OCI-LY1 (cell line): ENCODE data around the gene KPTN.

ENCODE experiments used
- H2AFZ ChIP-seq: fragments of 200-600 bp; sonication (generic), shearing (Covaris generic); 2 replicates; pipeline ENCODE4 v1.6.0; 2014; ENCODE audit warnings: antibody characterized with exemption, mild to moderate bottlenecking, low read length
- H3F3A ChIP-seq: fragments of 200-600 bp; sonication (generic), shearing (Covaris generic); 2 replicates; pipeline ENCODE4 v1.6.0; 2014; ENCODE audit warnings: mild to moderate bottlenecking, antibody characterized with exemption, low read length, moderate library complexity; ENCODE audit not compliant: insufficient read depth
- H3K27ac ChIP-seq: fragments of 200-600 bp; sonication (generic); 2 replicates; pipeline ENCODE4 v1.5.1; 2014; ENCODE audit warnings: low read length, mixed run types, mild to moderate bottlenecking, low read depth; ENCODE audit not compliant: poor library complexity, severe bottlenecking
- H3K27me3 ChIP-seq: fragments of 200-600 bp; sonication (generic); 2 replicates; pipeline ENCODE4 v1.6.0; 2014; ENCODE audit warnings: antibody characterized with exemption, mild to moderate bottlenecking, low read length, moderate library complexity; ENCODE audit not compliant: insufficient read depth
- H3K36me3 ChIP-seq: fragments of 200-600 bp; sonication (generic); 2 replicates; pipeline ENCODE4 v1.6.1; 2014; ENCODE audit warnings: mild to moderate bottlenecking, antibody characterized with exemption, low read length, moderate library complexity, mixed read lengths; ENCODE audit not compliant: insufficient read depth
- H3K4me1 ChIP-seq: fragments of 200-600 bp; sonication (generic); 2 replicates; pipeline ENCODE4 v1.5.1; 2014; ENCODE audit warnings: mild to moderate bottlenecking, low read length, moderate library complexity; ENCODE audit not compliant: insufficient read depth, severe bottlenecking
- H3K4me2 ChIP-seq: fragments of 200-600 bp; sonication (generic), shearing (Covaris generic); 2 replicates; pipeline ENCODE4 v1.6.1; 2014; ENCODE audit warnings: low read length
- H3K4me3 ChIP-seq: fragments of 200-600 bp; sonication (generic); 2 replicates; pipeline ENCODE4 v1.5.1; 2014; ENCODE audit warnings: low read length, low read depth, mild to moderate bottlenecking, mixed read lengths; ENCODE audit not compliant: poor library complexity, severe bottlenecking
- H3K79me2 ChIP-seq: fragments of 200-600 bp; shearing (Covaris generic); 2 replicates; pipeline ENCODE4 v1.6.1; 2016; ENCODE audit warnings: mixed run types, low read length, mixed read lengths; ENCODE audit not compliant: insufficient read depth
- H3K9ac ChIP-seq: fragments of 200-600 bp; sonication (generic), shearing (Covaris generic); 2 replicates; pipeline ENCODE4 v1.6.1; 2014; ENCODE audit warnings: mild to moderate bottlenecking, low read length, mixed read lengths
- H3K9me2 ChIP-seq: fragments of 200-600 bp; sonication (generic), shearing (Covaris generic); 2 replicates; pipeline ENCODE4 v1.6.1; 2014; ENCODE audit warnings: low read depth, mild to moderate bottlenecking, low read length, mixed read lengths
- H3K9me3 ChIP-seq: fragments of 200-600 bp; shearing (Covaris generic); 2 replicates; pipeline ENCODE4 v1.6.1; 2014; ENCODE audit warnings: low read length, mixed read lengths
- H4K20me1 ChIP-seq: fragments of 200-600 bp; sonication (generic), shearing (Covaris generic); 2 replicates; pipeline ENCODE4 v1.6.0; 2016; ENCODE audit warnings: mild to moderate bottlenecking, low read length; ENCODE audit not compliant: insufficient read depth
- EZH2 ChIP-seq: fragments of 200-600 bp; sonication (generic), shearing (Covaris generic); IDR thresholded peaks from 2 replicates; pipeline ENCODE4 v1.8.0; 2017; ENCODE audit warnings: borderline replicate concordance, mixed run types, mild to moderate bottlenecking, antibody characterized with exemption, low read length, moderate library complexity, mixed read lengths
- TF ChIP-seq, protein P1 (sequence below): fragments of 200-600 bp; sonication (generic), shearing (Covaris generic); IDR thresholded peaks from 2 replicates; pipeline ENCODE4 v1.5.1; 2017; ENCODE audit warnings: mild to moderate bottlenecking, antibody characterized with exemption, low read length, moderate library complexity, mixed read lengths

Gene KPTN

DNA sequence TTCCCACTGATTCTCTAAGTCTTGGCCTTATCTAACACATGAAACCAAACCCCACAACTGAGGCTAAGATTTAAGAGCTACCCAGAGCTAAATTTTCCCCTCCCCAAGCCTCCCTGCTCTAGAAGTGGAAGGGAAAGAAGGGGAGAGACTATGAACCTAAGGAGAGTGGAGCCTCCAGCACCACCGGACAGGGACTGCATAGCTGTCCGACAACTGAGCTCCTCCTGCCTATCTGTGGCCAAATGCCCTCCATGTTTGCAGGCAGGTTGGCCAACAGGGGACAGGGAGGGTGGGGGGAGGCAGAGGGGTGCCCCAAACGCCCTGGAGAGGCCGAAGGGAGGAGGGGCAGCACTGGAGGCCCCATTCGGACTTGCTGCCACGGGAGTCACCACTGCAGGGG, 36.8 kb upstream of the KPTN start:
- no peak for TF ChIP-seq EZH2
- TF ChIP-seq, protein P1, sequence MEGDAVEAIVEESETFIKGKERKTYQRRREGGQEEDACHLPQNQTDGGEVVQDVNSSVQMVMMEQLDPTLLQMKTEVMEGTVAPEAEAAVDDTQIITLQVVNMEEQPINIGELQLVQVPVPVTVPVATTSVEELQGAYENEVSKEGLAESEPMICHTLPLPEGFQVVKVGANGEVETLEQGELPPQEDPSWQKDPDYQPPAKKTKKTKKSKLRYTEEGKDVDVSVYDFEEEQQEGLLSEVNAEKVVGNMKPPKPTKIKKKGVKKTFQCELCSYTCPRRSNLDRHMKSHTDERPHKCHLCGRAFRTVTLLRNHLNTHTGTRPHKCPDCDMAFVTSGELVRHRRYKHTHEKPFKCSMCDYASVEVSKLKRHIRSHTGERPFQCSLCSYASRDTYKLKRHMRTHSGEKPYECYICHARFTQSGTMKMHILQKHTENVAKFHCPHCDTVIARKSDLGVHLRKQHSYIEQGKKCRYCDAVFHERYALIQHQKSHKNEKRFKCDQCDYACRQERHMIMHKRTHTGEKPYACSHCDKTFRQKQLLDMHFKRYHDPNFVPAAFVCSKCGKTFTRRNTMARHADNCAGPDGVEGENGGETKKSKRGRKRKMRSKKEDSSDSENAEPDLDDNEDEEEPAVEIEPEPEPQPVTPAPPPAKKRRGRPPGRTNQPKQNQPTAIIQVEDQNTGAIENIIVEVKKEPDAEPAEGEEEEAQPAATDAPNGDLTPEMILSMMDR: no peak
- peaks cover 12% of the 10 kb centered on the region for H3K4me1 ChIP-seq

DNA sequence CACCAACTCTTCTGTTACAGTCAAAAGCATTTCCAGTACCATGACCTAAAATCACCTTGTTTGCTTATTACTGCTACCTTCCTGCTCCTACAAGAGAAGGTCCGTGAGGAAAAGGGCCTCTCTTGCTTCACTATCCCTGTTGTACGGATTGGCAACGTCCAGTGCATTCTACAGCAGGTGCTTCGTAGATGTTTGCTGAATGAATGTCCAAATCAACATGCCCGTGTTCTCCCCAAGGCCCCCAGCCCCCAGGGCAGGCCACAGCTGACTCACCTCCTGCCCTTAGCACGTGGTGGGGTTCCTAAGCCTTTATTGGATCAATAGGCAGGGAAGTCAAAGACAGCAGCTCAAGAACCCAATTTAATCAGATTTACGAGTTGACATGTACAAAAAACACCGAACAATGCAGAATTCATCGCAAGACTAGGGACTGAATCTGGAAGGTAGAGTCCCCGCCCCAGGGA, 36.4 kb upstream of the KPTN start:
- no peaks in the 10 kb centered on the region for H3K9me3 ChIP-seq
- TF ChIP-seq EZH2: no peak
- TF ChIP-seq, protein P1: 0 out of 2 replicates have a peak, but pooled peaks have one; percentile 3
- no peak overlapping the region for H2AFZ ChIP-seq
- H3F3A ChIP-seq: no peaks in the 10 kb centered on the region
- H3K4me1 ChIP-seq: peaks cover 16% of the 10 kb centered on the region
- no peaks in the 10 kb centered on the region for H3K79me2 ChIP-seq
- H3K27me3 ChIP-seq: no peaks in the 10 kb centered on the region; the same call in 1 of the 2 replicates
- H3K9ac ChIP-seq: no peak overlapping the region
- H3K9me2 ChIP-seq: no peaks in the 10 kb centered on the region
- no peaks in the 10 kb centered on the region for H3K36me3 ChIP-seq
- no peak overlapping the region for H3K4me3 ChIP-seq
- no peak overlapping the region for H3K27ac ChIP-seq
- no peaks in the 10 kb centered on the region for H4K20me1 ChIP-seq
- no peak overlapping the region for H3K4me2 ChIP-seq

More for the DNA sequence above, 36.8 kb upstream of the KPTN start:
- no peaks in the 10 kb centered on the region for H3K79me2 ChIP-seq
- H3K27me3 ChIP-seq: no peaks in the 10 kb centered on the region; the same call in 1 of the 2 replicates
- H3F3A ChIP-seq: no peaks in the 10 kb centered on the region
- H3K9me2 ChIP-seq: no peaks in the 10 kb centered on the region
- no peak overlapping the region for H3K27ac ChIP-seq
- no peaks in the 10 kb centered on the region for H4K20me1 ChIP-seq
- no peak overlapping the region for H3K4me3 ChIP-seq
- H3K9me3 ChIP-seq: no peaks in the 10 kb centered on the region
- no peak overlapping the region for H3K9ac ChIP-seq
- H3K4me2 ChIP-seq: no peak overlapping the region
- no peaks in the 10 kb centered on the region for H3K36me3 ChIP-seq
- no peak overlapping the region for H2AFZ ChIP-seq

DNA sequence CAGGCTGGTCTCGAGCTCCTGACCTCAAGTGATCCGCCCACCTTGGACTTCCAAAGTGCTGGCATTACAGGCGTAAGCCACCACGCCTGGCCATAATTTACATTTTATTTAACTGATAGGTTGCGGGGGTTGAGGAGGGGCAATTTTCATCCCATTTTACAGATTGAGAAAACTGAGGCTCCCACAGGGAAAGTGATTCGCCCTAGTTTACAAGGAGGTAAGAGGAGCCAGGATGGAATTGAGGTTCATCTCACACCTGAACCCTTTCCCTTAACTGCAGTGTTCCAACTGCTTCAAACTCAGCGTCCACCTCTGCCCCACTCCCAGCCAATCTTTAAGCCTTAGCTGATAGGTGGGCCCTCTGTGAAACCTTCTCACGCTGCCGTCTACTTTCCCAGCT, 34.8 kb upstream of the KPTN start:
- Histone ChIP-seq H3K27me3 (no peaks in the 10 kb centered on the region; the same call in 1 of the 2 replicates), H2AFZ (no peak overlapping the region), H3K4me1 (peaks cover 20% of the 10 kb centered on the region), H3K9ac (no peak overlapping the region), H3K79me2 (peaks cover 8% of the 10 kb centered on the region), H3K36me3 (no peaks in the 10 kb centered on the region), H3F3A (no peaks in the 10 kb centered on the region), H3K4me3 (no peak overlapping the region), H4K20me1 (no peaks in the 10 kb centered on the region), H3K4me2 (no peak overlapping the region), H3K9me2 (no peaks in the 10 kb centered on the region), H3K27ac (no peak overlapping the region), H3K9me3 (no peaks in the 10 kb centered on the region)
- no peak for TF ChIP-seq EZH2
- TF ChIP-seq, protein P1: no peak
